ENCODE data around the gene TLR1.
"Not testable (repeated sequence)": the region's sequence is repeated elsewhere in the genome, so short reads cannot be mapped to it uniquely, and the experiment has no call there.

TLR1 gene

GRCh38 chr4:38806251-38806650 is 1.7 kb upstream of the TLR1 start:
- 96 to 97% methylated on average over 9 of the region's 9 CpGs for WGBS, 2 experiments
- not testable (repeated sequence) for H3K4me3 ChIP-seq (ENCODE audit: insufficient read depth, low read depth, low read length); H3K36me3 ChIP-seq (ENCODE audit: control insufficient read depth, insufficient read depth, low read length); H3K4me1 ChIP-seq (ENCODE audit: control insufficient read depth, insufficient read depth, low read length); H3K9me3 ChIP-seq (ENCODE audit: control insufficient read depth, low read length); H3K27me3 ChIP-seq (ENCODE audit: control insufficient read depth, insufficient read depth, low read length, poor library complexity, severe bottlenecking); H3K27ac ChIP-seq (ENCODE audit: insufficient read depth, low read depth, low read length, poor library complexity, severe bottlenecking)

GRCh38 chr4:38805530-38806145 is 1.0 kb upstream of the TLR1 start:
- Histone ChIP-seq H3K27me3 (ENCODE audit: control insufficient read depth, insufficient read depth, low read length, poor library complexity, severe bottlenecking) (no peaks in the 10 kb centered on the region), H3K27ac (ENCODE audit: insufficient read depth, low read depth, low read length, poor library complexity, severe bottlenecking) (no peak overlapping the region), H3K4me1 (ENCODE audit: control insufficient read depth, insufficient read depth, low read length) (no peaks in the 10 kb centered on the region), H3K9me3 (ENCODE audit: control insufficient read depth, low read length) (no peaks in the 10 kb centered on the region), H3K4me3 (ENCODE audit: insufficient read depth, low read depth, low read length) (no peak overlapping the region), H3K36me3 (ENCODE audit: control insufficient read depth, insufficient read depth, low read length) (no peaks in the 10 kb centered on the region)
- 92 to 94% methylated on average over 5 of the region's 5 CpGs for WGBS, 2 experiments

- Histone ChIP-seq H3K4me3 (ENCODE audit: insufficient read depth, low read depth, low read length) (no peak overlapping the region), H3K27me3 (ENCODE audit: control insufficient read depth, insufficient read depth, low read length, poor library complexity, severe bottlenecking) (no peaks in the 10 kb centered on the region), H3K36me3 (ENCODE audit: control insufficient read depth, insufficient read depth, low read length) (no peaks in the 10 kb centered on the region), H3K27ac (ENCODE audit: insufficient read depth, low read depth, low read length, poor library complexity, severe bottlenecking) (no peak overlapping the region), H3K9me3 (ENCODE audit: control insufficient read depth, low read length) (no peaks in the 10 kb centered on the region), H3K4me1 (ENCODE audit: control insufficient read depth, insufficient read depth, low read length) (no peaks in the 10 kb centered on the region)
- whole genome bisulfite sequencing, 2 experiments: 93 to 97% methylated on average over 6 of the region's 6 CpGs
These were observed 548 bp downstream of the TLR1 start for GRCh38 chr4:38803833-38804653.

GRCh38 chr4:38802561-38803355 is 1.8 kb downstream of the TLR1 start:
- no peaks in the 10 kb centered on the region for H3K4me1 ChIP-seq (ENCODE audit: control insufficient read depth, insufficient read depth, low read length)
- WGBS, 2 experiments: 92 to 93% methylated on average over 15 of the region's 15 CpGs
- no peak overlapping the region for H3K4me3 ChIP-seq (ENCODE audit: insufficient read depth, low read depth, low read length)
- H3K27ac ChIP-seq (ENCODE audit: insufficient read depth, low read depth, low read length, poor library complexity, severe bottlenecking): no peak overlapping the region
- no peaks in the 10 kb centered on the region for H3K27me3 ChIP-seq (ENCODE audit: control insufficient read depth, insufficient read depth, low read length, poor library complexity, severe bottlenecking)
- no peaks in the 10 kb centered on the region for H3K9me3 ChIP-seq (ENCODE audit: control insufficient read depth, low read length)
- no peaks in the 10 kb centered on the region for H3K36me3 ChIP-seq (ENCODE audit: control insufficient read depth, insufficient read depth, low read length)

GRCh38 chr4:38800961-38801450 is 3.6 kb downstream of the TLR1 start:
- no peaks in the 10 kb centered on the region for H3K4me1 ChIP-seq (ENCODE audit: control insufficient read depth, insufficient read depth, low read length)
- H3K9me3 ChIP-seq (ENCODE audit: control insufficient read depth, low read length): no peaks in the 10 kb centered on the region
- no peaks in the 10 kb centered on the region for H3K27me3 ChIP-seq (ENCODE audit: control insufficient read depth, insufficient read depth, low read length, poor library complexity, severe bottlenecking)
- H3K27ac ChIP-seq (ENCODE audit: insufficient read depth, low read depth, low read length, poor library complexity, severe bottlenecking): no peak overlapping the region
- no peak overlapping the region for H3K4me3 ChIP-seq (ENCODE audit: insufficient read depth, low read depth, low read length)
- 92 to 100% methylated on average over 2 to 3 of the region's 3 CpGs for WGBS, 2 experiments
- H3K36me3 ChIP-seq (ENCODE audit: control insufficient read depth, insufficient read depth, low read length): no peaks in the 10 kb centered on the region

GRCh38 chr4:38800366-38800765 is 4.2 kb downstream of the TLR1 start:
- Histone ChIP-seq H3K4me1 (ENCODE audit: control insufficient read depth, insufficient read depth, low read length) (no peaks in the 10 kb centered on the region), H3K4me3 (ENCODE audit: insufficient read depth, low read depth, low read length) (no peak overlapping the region), H3K9me3 (ENCODE audit: control insufficient read depth, low read length) (no peaks in the 10 kb centered on the region), H3K27me3 (ENCODE audit: control insufficient read depth, insufficient read depth, low read length, poor library complexity, severe bottlenecking) (no peaks in the 10 kb centered on the region), H3K36me3 (ENCODE audit: control insufficient read depth, insufficient read depth, low read length) (no peaks in the 10 kb centered on the region), H3K27ac (ENCODE audit: insufficient read depth, low read depth, low read length, poor library complexity, severe bottlenecking) (no peak overlapping the region)
- 88 to 97% methylated on average over 2 of the region's 2 CpGs for WGBS, 2 experiments

GRCh38 chr4:38795087-38795486 is 9.5 kb downstream of the TLR1 start:
- no peak overlapping the region for H3K4me3 ChIP-seq (ENCODE audit: insufficient read depth, low read depth, low read length)
- H3K36me3 ChIP-seq (ENCODE audit: control insufficient read depth, insufficient read depth, low read length): no peaks in the 10 kb centered on the region
- WGBS, 2 experiments: 91 to 94% methylated on average over 3 of the region's 3 CpGs
- no peaks in the 10 kb centered on the region for H3K4me1 ChIP-seq (ENCODE audit: control insufficient read depth, insufficient read depth, low read length)
- no peaks in the 10 kb centered on the region for H3K27me3 ChIP-seq (ENCODE audit: control insufficient read depth, insufficient read depth, low read length, poor library complexity, severe bottlenecking)
- H3K27ac ChIP-seq (ENCODE audit: insufficient read depth, low read depth, low read length, poor library complexity, severe bottlenecking): no peak overlapping the region
- H3K9me3 ChIP-seq (ENCODE audit: control insufficient read depth, low read length): no peaks in the 10 kb centered on the region

- 88 to 90% methylated on average over 2 of the region's 2 CpGs for WGBS, 2 experiments
- no peaks in the 10 kb centered on the region for H3K36me3 ChIP-seq (ENCODE audit: control insufficient read depth, insufficient read depth, low read length)
These were observed 10.5 kb downstream of the TLR1 start for GRCh38 chr4:38794051-38794450.

GRCh38 chr4:38791010-38791409 is 13.6 kb downstream of the TLR1 start:
- WGBS, 2 experiments: 90 to 94% methylated on average over 2 of the region's 2 CpGs
- Histone ChIP-seq H3K4me3 (ENCODE audit: insufficient read depth, low read depth, low read length) (no peak overlapping the region), H3K27ac (ENCODE audit: insufficient read depth, low read depth, low read length, poor library complexity, severe bottlenecking) (no peak overlapping the region), H3K9me3 (ENCODE audit: control insufficient read depth, low read length) (no peaks in the 10 kb centered on the region), H3K36me3 (ENCODE audit: control insufficient read depth, insufficient read depth, low read length) (no peaks in the 10 kb centered on the region), H3K4me1 (ENCODE audit: control insufficient read depth, insufficient read depth, low read length) (no peaks in the 10 kb centered on the region), H3K27me3 (ENCODE audit: control insufficient read depth, insufficient read depth, low read length, poor library complexity, severe bottlenecking) (no peaks in the 10 kb centered on the region)

More at GRCh38 chr4:38794051-38794450, 10.5 kb downstream of the TLR1 start:
- Histone ChIP-seq H3K4me3 (ENCODE audit: insufficient read depth, low read depth, low read length) (no peak overlapping the region), H3K9me3 (ENCODE audit: control insufficient read depth, low read length) (no peaks in the 10 kb centered on the region), H3K4me1 (ENCODE audit: control insufficient read depth, insufficient read depth, low read length) (no peaks in the 10 kb centered on the region), H3K27me3 (ENCODE audit: control insufficient read depth, insufficient read depth, low read length, poor library complexity, severe bottlenecking) (no peaks in the 10 kb centered on the region), H3K27ac (ENCODE audit: insufficient read depth, low read depth, low read length, poor library complexity, severe bottlenecking) (no peak overlapping the region)

GRCh38 chr4:38788317-38788716 is 16.3 kb downstream of the TLR1 start:
- Histone ChIP-seq H3K36me3 (ENCODE audit: control insufficient read depth, insufficient read depth, low read length) (no peaks in the 10 kb centered on the region), H3K9me3 (ENCODE audit: control insufficient read depth, low read length) (no peaks in the 10 kb centered on the region), H3K4me3 (ENCODE audit: insufficient read depth, low read depth, low read length) (no peak overlapping the region), H3K27ac (ENCODE audit: insufficient read depth, low read depth, low read length, poor library complexity, severe bottlenecking) (no peak overlapping the region), H3K27me3 (ENCODE audit: control insufficient read depth, insufficient read depth, low read length, poor library complexity, severe bottlenecking) (no peaks in the 10 kb centered on the region), H3K4me1 (ENCODE audit: control insufficient read depth, insufficient read depth, low read length) (no peaks in the 10 kb centered on the region)
- WGBS, 2 experiments: 88 to 92% methylated on average over 1 of the region's 1 CpG
